ENCODE results near the gene EFL1.

The EFL1 gene

GRCh38 chr15:82117296-82117695, 145.2 kb downstream of the EFL1 start:
- no peak for DNase-seq

GRCh38 chr15:82114660-82115059, 147.9 kb downstream of the EFL1 start:
- no peak for DNase-seq

GRCh38 chr15:82113106-82113715, 149.3 kb downstream of the EFL1 start:
- DNase-seq: no peak

GRCh38 chr15:82111918-82112317, 150.6 kb downstream of the EFL1 start:
- no peak for DNase-seq

DNA sequence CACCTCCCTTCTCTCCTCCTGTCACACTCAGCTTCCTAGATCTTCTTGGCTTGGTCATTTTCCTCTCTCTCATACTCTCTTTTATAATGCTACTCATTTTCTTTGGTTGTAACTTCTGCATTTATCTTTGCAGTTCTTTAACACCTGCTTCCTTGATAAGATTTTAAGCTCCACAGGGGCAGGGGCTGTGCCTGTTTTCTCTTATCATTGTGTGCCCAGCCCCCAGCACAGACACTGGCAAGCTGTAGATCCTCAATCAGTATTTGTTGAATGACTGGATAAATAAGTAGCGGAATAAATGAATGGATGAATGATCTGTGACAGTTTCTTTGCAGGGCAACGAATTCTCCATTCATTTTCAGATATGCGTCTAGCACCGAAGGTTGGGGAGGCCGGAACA, 152.4 kb downstream of the EFL1 start:
- DNase-seq: no peak

GRCh38 chr15:82108489-82109078, 153.9 kb downstream of the EFL1 start:
- DNase-seq: peak; percentile 76

GRCh38 chr15:82106679-82107078, 155.9 kb downstream of the EFL1 start:
- no peak for DNase-seq

DNA sequence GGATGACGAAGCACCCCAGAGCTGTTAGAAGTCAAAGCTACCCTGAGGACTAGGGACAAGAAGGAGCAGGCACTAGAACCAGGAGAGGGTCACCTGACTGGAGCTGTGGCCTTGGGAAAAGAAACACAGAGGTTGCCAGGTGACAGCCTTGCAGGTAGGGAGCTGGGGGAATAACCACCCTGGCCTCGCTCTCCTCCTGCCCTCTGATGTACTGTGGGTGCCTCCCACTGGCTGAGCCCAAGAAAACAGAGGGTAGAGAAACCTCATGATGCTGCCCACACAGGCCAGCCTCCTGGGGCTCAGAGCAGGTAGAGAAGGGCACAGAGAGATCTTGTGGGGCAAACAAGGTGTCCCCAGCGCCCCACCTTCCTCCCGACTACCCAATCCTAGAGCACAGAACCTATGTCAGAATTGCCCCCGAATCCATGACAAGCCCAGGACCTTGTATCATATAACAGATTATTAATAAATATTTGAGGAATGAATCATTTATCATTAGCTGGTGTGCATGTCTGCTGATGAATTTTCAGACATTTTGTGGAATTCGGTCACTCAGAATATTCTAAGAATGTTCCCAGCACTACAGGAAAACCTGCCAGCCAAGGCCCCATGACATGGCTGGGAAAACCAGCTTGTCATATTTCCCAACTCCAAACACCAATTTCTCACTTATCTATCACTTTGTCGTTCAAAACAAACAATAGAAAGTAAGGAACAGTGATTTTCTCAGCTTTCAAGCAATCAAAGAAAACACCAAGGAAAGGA, 156.9 kb downstream of the EFL1 start:
- no peak for DNase-seq

DNA sequence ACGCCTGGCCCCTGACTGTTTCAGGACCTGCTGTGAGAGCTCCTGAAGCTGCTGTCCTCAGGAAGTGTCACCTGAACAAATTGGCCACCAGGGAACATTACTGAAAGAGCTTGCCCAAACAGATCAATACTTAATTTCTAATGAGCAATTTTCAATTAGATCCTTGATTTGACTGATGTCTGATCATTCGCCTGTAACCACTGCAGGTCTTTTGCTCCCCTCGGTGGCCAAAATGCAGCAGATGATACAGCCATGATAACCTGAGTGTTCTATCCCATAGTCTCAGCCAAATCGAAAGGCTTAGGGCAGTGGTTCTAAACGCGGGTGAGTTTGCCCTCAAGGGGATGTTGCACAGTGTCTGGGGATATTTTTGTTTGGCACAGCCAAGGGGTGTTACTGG, 159.1 kb downstream of the EFL1 start:
- DNase-seq: no peak

DNA sequence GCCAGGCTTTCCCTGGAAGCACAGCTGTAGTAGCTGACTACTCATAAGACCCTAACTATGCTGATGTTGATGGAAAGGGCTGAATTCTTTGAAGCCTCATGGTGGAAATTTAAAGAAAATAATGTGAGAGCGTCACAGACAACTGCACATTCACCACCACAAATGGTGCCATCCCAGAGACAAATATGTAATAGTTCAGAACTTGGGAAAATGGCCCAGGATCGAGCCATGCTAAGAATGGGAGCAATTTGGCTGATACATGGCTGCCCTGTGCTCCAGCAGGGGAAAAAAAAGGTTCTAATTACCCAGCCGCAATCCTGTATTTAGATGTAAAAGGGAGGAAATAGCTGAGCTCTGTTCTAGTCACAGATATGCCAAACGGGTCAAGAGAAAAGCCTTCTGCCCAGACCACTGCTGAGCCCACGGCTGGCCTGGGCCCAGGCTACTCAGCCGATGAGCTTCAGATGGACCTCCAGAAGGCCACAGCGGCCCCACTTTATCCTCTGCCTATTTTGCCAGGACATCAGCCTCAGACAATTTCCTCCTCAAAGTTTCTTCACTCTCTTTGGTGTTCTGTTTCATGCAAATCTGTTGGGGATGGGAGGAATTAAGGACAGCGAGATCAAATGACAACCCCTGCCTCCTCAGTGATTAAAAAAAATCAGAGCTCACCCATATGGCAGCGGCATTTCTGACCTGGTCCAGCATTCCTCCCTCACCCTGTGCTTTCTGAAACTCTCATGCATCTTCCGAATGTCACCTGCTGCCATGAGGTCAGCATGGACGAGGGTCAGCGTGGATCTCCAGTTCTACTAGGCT, 162.2 kb downstream of the EFL1 start:
- DNase-seq: no peak

GRCh38 chr15:82098674-82099073, 163.9 kb downstream of the EFL1 start:
- no peak for DNase-seq

DNA sequence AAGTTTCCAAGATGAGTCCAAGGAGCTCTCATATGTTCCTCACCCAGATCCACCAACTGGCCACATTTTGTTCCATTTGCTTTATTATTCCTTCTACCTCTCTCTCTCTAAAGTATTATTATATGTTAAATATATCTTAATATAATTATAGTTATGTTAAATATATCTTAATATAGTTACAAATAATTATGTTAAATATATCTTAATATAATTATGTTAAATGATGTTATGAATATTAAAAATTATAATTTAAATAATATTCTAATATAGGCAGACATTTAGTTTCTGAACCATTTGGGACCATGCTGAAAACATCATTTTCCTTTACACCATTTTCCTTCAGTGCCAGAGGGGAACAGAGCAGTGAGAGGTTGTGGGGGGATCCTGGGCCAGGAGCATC, 166.7 kb downstream of the EFL1 start:
- no peak for DNase-seq

DNA sequence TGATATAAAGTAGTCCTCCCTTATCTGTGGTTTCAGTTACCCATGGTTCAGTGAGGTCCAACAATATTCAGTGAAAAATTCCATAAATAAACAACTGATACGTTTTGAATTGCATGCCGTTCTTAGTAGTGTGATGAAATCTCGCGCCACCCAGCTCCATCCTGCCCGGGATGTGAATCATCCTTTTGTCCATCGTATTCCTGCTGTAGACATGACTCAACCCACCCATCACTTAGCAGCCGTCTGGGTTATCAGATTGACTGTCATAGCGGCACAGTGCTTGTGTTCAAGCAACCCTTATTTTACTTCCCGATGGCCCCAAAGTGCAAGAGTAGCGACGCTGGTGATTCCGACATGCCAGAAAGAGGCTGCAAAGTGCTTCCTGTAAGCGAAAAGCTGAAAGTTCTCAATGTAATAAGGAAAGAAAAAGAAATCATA, 168.7 kb downstream of the EFL1 start:
- no peak for DNase-seq

- DNase-seq: no peak
Measured at GRCh38 chr15:82093325-82093724, 169.2 kb downstream of the EFL1 start.

DNA sequence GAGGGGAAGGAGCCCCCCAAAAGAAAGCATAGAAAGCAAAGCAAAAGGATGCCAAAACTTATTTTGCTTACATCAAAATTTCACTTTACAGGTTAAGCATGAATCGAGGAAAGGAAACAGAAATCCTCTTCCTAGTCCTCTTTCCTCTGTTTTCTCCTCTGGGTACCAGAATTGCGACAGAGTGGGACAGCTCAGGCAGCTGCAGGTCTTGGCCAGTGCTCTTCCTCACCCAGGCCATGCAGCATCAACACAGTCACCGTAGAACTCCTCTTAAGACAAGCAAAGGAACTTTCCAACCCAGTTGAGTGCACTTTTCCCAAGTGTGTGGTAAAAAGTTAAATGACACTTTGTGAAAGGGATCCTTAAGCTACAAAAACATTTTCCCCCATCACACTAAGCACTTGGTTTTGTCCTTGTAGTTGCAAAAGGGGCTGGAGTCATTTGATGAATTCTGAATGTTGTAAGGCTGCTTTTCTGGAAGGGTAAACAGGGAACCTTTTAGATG, 170.8 kb downstream of the EFL1 start:
- DNase-seq: no peak

DNA sequence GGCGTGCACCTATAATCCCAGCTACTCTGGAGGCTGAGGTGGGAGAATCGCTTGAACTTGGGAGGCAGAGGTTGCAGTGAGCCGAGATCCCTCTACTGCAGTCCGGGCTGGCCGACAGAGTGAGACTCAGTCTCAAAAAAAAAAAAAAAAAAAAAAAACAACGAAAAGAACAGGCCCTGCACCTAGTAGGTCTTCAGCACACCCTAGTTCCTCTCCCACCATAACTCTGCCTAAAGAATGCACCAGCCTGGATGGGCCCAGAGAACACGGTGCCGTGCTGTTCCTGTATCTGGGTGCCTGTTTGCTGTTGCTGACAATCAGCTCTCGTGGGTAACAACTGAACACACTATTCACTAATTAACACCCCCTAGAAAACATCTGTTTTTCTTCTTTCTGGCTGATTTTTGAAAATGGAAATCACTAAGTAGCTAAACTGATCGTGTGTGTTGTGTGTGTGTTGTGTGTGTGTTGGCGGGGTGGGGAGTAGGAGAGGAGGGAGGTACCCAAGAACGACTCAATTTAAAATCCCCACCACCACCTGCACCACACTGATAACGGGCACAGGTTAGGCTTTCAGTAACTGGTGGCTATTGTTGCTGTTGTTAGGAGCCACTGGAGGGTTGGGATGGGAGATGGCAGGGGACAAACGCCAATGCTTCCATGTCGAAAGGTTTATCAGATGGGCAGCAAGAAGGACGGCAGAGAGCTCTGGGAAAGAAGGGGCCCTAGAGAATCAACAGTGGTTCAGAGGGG, 176.1 kb downstream of the EFL1 start:
- DNase-seq: no peak

DNA sequence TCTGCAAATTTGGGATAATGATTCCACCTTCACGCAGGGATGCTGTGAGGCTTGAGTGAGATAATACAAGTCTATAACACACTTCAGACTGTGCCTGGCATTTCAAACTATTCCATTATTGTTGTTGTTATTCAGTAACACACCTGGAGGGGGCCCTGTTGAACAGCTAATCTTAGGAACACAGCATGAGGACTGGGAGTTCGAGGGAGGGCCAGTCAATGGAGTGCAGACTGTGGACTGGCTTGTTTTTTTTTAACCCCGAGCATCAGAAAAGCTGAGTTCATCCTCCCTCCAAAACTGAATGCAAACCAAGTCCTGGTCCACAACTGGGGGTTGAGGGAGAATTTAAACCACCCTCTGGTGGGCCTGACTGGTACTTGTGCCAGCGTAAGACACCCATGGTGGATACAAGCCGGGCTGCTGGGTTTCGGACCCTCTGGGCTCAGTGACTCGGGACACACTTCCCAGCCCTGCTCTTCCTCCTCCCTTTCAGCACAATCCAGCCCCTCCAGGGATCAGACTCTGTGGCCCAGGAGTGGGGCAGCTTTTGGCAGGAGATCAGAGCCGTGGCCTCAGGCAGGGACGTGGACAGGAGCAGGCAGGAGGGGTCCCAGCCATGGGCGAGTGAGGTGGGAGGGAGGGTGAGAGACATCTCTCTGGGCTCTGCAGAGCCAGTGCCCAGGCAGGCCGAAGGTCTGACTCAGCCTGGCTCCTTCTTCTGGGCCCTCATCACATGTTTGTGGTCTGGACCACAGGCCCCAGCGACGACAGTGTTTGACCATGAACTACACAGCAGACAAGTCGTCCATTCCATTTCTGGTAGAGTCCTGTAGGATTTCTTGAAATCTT, 180.4 kb downstream of the EFL1 start:
- no peak for DNase-seq

DNA sequence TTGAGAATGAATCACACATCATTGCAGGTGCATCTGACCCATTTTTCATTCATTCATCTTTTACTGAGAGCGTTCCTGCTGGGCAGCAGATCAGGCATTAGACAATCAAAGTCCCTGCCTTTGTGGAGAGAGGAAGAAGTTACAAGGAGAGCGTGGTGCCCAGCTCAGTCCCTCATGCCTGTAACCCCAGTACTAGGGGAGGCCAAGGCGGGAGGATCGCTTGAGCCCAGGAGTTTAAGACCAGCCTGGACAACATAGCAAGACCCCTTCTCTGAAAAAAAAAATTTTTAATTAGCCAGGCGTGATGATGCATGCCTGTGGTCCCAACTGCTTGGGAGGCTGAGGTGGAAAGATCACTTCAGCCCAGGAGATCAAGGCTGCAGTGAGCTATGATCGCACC, 181.8 kb downstream of the EFL1 start:
- no peak for DNase-seq

Data from activated CD4-positive, alpha-beta T cell treated with anti-CD3 and anti-CD28 coated beads, Interleukin-10, Interleukin-2, amounts not matched to agents 100 ng/mL and 50 ng/mL, durations not matched to agents 16 hours and 8 hours (primary cell).